Esophagus squamous epithelium (tissue), 4 donors: ENCODE measurements around the gene MEF2C.

Experiments
- CTCF ChIP-seq, 6 experiments: fragments of 450-650 bp in 4 of 6; fragments of 200-600 bp in 2 of 6; sonication (generic) in 2 of 6; IDR thresholded peaks; one replicate each; pipeline ENCODE4 v1.5.1; 2016 to 2019; ENCODE audit warnings: antibody characterized with exemption in 6 of 6, mild to moderate bottlenecking in 4 of 6, moderate library complexity in 4 of 6
- POLR2A ChIP-seq, 4 donors: fragments of 450-650 bp; IDR thresholded peaks; one replicate each; pipeline ENCODE4 v1.6.1; 2017; ENCODE audit warnings: antibody characterized with exemption in 4 of 4, mild to moderate bottlenecking in 4 of 4, moderate library complexity in 3 of 4

- TF ChIP-seq CTCF (IDR thresholded peaks at IDR 0.05) (no peak), POLR2A (IDR thresholded peaks at IDR 0.05) (no peak)
Observed at GRCh38 chr5:88823201-88823600, 59.8 kb downstream of the MEF2C start.
